Endothelial cell (in vitro differentiated cells): ENCODE data around the gene OTC. TPM values are rescaled to one million over a fixed set of nuclear protein-coding genes. Genes with fewer than 3 reads are reported as not detected.
A peak's percentile ranks its signal among the peaks of the same experiment; 100 is the strongest.

Source experiments
- DNase-seq: peaks from one replicate; pipeline ENCODE4 v3.0.0; 2021; ENCODE audit warnings: low spot score
- H3K27ac Mint-ChIP-seq: one replicate; pipeline ENCODE4 v1.8.0; 2021; ENCODE audit warnings: mixed read lengths, inconsistent platforms; ENCODE audit not compliant: unreplicated experiment
- H3K27me3 Mint-ChIP-seq: one replicate; pipeline ENCODE4 v1.8.0; 2021; ENCODE audit warnings: mild to moderate bottlenecking, moderate library complexity, mixed read lengths, inconsistent platforms; ENCODE audit not compliant: unreplicated experiment
- H3K36me3 Mint-ChIP-seq: one replicate; pipeline ENCODE4 v1.8.0; 2021; ENCODE audit warnings: mild to moderate bottlenecking, low read depth, mixed read lengths, inconsistent platforms; ENCODE audit not compliant: unreplicated experiment
- H3K4me1 Mint-ChIP-seq: one replicate; pipeline ENCODE4 v1.8.0; 2021; ENCODE audit warnings: mild to moderate bottlenecking, mixed read lengths, inconsistent platforms; ENCODE audit not compliant: unreplicated experiment
- H3K4me3 Mint-ChIP-seq: one replicate; pipeline ENCODE4 v1.8.0; 2021; ENCODE audit warnings: mild to moderate bottlenecking, mixed read lengths, inconsistent platforms; ENCODE audit not compliant: unreplicated experiment
- H3K9me3 Mint-ChIP-seq: one replicate; pipeline ENCODE4 v1.8.0; 2021; ENCODE audit warnings: mixed read lengths, inconsistent platforms; ENCODE audit not compliant: unreplicated experiment
- CTCF ChIP-seq: fragments of 200-600 bp; sonication (generic); IDR thresholded peaks from one replicate; pipeline ENCODE4 v1.5.0; 2021; ENCODE audit warnings: antibody characterized with exemption; ENCODE audit not compliant: unreplicated experiment
- total RNA-seq: library from RNA; stranded (reverse); fragmentation: NEBNext Ultra II Directional; extraction: Animal tissue kit (Norgen Biotek cat#: 25700); gene quantifications from one replicate; pipeline ENCODE4 v1.2.1, GENCODE V29; 2021; ENCODE audit not compliant: unreplicated experiment

OTC gene
- total RNA-seq, 1 donor from 2014 or later: not detected

- Mint-ChIP-seq H3K9me3 (no peaks in the 10 kb centered on the region), H3K36me3 (peaks cover 7% of the 10 kb centered on the region), H3K27ac (peak overlapping the region; percentile 93), H3K4me3 (no peak overlapping the region), H3K27me3 (peaks cover 2% of the 10 kb centered on the region), H3K4me1 (peaks cover 13% of the 10 kb centered on the region)
- peak; percentile 6 for DNase-seq
- no peak for TF ChIP-seq CTCF
Measured at GRCh38 chrX:38347136-38347535, 5.3 kb upstream of the OTC start.

GRCh38 chrX:38351346-38351745, 1.1 kb upstream of the OTC start:
- no peak for TF ChIP-seq CTCF
- Mint-ChIP-seq H3K9me3 (no peaks in the 10 kb centered on the region), H3K27me3 (peaks cover 2% of the 10 kb centered on the region), H3K4me3 (no peak overlapping the region), H3K36me3 (peaks cover 7% of the 10 kb centered on the region), H3K4me1 (peaks cover 15% of the 10 kb centered on the region), H3K27ac (no peak overlapping the region)
- no peak for DNase-seq

- Mint-ChIP-seq H3K9me3 (no peaks in the 10 kb centered on the region), H3K27ac (no peak overlapping the region), H3K4me1 (peaks cover 14% of the 10 kb centered on the region), H3K36me3 (no peaks in the 10 kb centered on the region), H3K4me3 (no peak overlapping the region), H3K27me3 (no peaks in the 10 kb centered on the region)
- TF ChIP-seq CTCF: no peak
- DNase-seq: no peak
Measured at GRCh38 chrX:38356401-38356800, 4.0 kb downstream of the OTC start.

- Mint-ChIP-seq H3K4me3 (no peak overlapping the region), H3K4me1 (peaks cover 19% of the 10 kb centered on the region), H3K27ac (peak overlapping the region; percentile 94), H3K27me3 (no peaks in the 10 kb centered on the region), H3K9me3 (no peaks in the 10 kb centered on the region), H3K36me3 (no peaks in the 10 kb centered on the region)
- no peak for DNase-seq
- no peak for TF ChIP-seq CTCF
Measured at GRCh38 chrX:38357747-38358673, 5.6 kb downstream of the OTC start.

- Mint-ChIP-seq H3K27ac (no peak overlapping the region), H3K4me1 (peaks cover 7% of the 10 kb centered on the region), H3K9me3 (no peaks in the 10 kb centered on the region), H3K27me3 (no peaks in the 10 kb centered on the region), H3K36me3 (no peaks in the 10 kb centered on the region), H3K4me3 (no peak overlapping the region)
- no peak for DNase-seq
- no peak for TF ChIP-seq CTCF
Measured at GRCh38 chrX:38363046-38363445, 10.6 kb downstream of the OTC start.
